Tibial artery (tissue), 4 donors: Measurements from ENCODE around the gene KIF6.
"Not testable (repeated sequence)": the region's sequence is repeated elsewhere in the genome, so short reads cannot be mapped to it uniquely, and the experiment has no call there.

Experiments used
- DNase-seq, 2 donors: peaks; one replicate each; pipeline ENCODE4 v3.0.0-alpha.2; 2019
- H3K27ac ChIP-seq, 2 donors: fragments of 200-600 bp; sonication (generic) in 1 of 2; 1 replicate in 1 of 2; 2 replicates in 1 of 2; pipeline ENCODE4 v1.5.1; 2018 to 2019; ENCODE audit warnings: mild to moderate bottlenecking in 1 of 2
- H3K27me3 ChIP-seq, 2 donors: fragments of 200-600 bp; sonication (generic) in 1 of 2; one replicate each; pipeline versions ENCODE4 v1.5.1 to v1.6.0; 2016 to 2019
- H3K36me3 ChIP-seq, 3 donors: fragments of 200-600 bp; sonication (generic) in 2 of 3; one replicate each; pipeline ENCODE4 v1.5.1; 2016 to 2019; ENCODE audit warnings: mild to moderate bottlenecking in 2 of 3
- H3K4me1 ChIP-seq, 4 donors: fragments of 200-600 bp; sonication (generic) in 2 of 4; 1 replicate in 3 of 4; 2 replicates in 1 of 4; pipeline ENCODE4 v1.5.1; 2016 to 2019
- H3K4me3 ChIP-seq, 2 donors: fragments of 200-600 bp; sonication (generic) in 1 of 2; 1 replicate in 1 of 2; 2 replicates in 1 of 2; pipeline ENCODE4 v1.5.1; 2018 to 2019; ENCODE audit warnings: mild to moderate bottlenecking in 2 of 2
- H3K9me3 ChIP-seq, 3 donors: fragments of 200-600 bp; sonication (generic) in 1 of 3; one replicate each; pipeline ENCODE4 v1.5.1; 2016 to 2019
- intact Hi-C: fragments of 100-400 bp; cut with DNase I; formaldehyde crosslinking; loops from one replicate; pipeline ENCODE4 v1.15.0; 2023; ENCODE audit warnings: low total_unique reads
- TF ChIP-seq, protein P1 (sequence below), 2 experiments: fragments of 200-600 bp in 1 of 2; fragments of 450-650 bp in 1 of 2; IDR thresholded peaks; one replicate each; pipeline ENCODE4 v1.5.1; 2017 to 2019; ENCODE audit warnings: antibody characterized with exemption in 2 of 2, mild to moderate bottlenecking in 1 of 2, moderate library complexity in 1 of 2

KIF6 gene

GRCh38 chr6:39733704-39734103, 8.5 kb upstream of the KIF6 start:
- H3K4me1 ChIP-seq: no peaks in the 10 kb centered on the region
- no peaks in the 10 kb centered on the region for H3K9me3 ChIP-seq
- no peak overlapping the region for H3K4me3 ChIP-seq
- intact Hi-C loops: no loop called here
- H3K27ac ChIP-seq: no peak overlapping the region
- DNase-seq: no peak
- TF ChIP-seq, protein P1, sequence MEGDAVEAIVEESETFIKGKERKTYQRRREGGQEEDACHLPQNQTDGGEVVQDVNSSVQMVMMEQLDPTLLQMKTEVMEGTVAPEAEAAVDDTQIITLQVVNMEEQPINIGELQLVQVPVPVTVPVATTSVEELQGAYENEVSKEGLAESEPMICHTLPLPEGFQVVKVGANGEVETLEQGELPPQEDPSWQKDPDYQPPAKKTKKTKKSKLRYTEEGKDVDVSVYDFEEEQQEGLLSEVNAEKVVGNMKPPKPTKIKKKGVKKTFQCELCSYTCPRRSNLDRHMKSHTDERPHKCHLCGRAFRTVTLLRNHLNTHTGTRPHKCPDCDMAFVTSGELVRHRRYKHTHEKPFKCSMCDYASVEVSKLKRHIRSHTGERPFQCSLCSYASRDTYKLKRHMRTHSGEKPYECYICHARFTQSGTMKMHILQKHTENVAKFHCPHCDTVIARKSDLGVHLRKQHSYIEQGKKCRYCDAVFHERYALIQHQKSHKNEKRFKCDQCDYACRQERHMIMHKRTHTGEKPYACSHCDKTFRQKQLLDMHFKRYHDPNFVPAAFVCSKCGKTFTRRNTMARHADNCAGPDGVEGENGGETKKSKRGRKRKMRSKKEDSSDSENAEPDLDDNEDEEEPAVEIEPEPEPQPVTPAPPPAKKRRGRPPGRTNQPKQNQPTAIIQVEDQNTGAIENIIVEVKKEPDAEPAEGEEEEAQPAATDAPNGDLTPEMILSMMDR (IDR thresholded peaks at IDR 0.05): no peak
- H3K36me3 ChIP-seq: no peaks in the 10 kb centered on the region
- no peaks in the 10 kb centered on the region for H3K27me3 ChIP-seq

- H3K9me3 ChIP-seq: no peaks in the 10 kb centered on the region
- intact Hi-C loops: no loop called here
- no peaks in the 10 kb centered on the region for H3K36me3 ChIP-seq
- H3K4me1 ChIP-seq: no peaks in the 10 kb centered on the region
- no peak overlapping the region for H3K27ac ChIP-seq
- DNase-seq: no peak
- no peak overlapping the region for H3K4me3 ChIP-seq
- TF ChIP-seq, protein P1 (IDR thresholded peaks at IDR 0.05): no peak
- no peaks in the 10 kb centered on the region for H3K27me3 ChIP-seq
Measured at GRCh38 chr6:39731565-39731964, 6.4 kb upstream of the KIF6 start.

DNA sequence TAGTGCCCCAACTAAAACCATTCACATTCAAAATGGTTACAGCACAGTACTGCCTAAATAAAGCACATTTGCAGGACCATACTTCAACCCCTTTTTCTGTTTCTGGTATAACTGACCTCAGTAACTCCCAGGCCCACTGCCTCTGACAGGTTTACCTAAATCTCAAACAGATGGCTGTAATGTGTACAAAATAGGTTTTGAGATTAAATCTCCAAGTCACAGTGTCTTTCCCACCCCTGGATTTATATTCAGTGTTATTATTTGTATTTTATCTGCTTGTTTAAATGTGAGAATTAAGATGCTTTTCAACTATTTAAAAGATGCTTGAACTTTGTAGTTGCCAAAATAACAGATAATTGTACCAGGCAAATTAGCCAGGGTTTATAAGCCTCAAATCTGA, 4.7 kb upstream of the KIF6 start:
- no peak for DNase-seq
- Histone ChIP-seq H3K27ac (no peak overlapping the region), H3K27me3 (no peaks in the 10 kb centered on the region), H3K4me1 (peaks cover 0 to 5% (median 1%) of the 10 kb centered on the region in 4 donors), H3K9me3 (no peaks in the 10 kb centered on the region), H3K36me3 (no peaks in the 10 kb centered on the region), H3K4me3 (no peak overlapping the region)
- intact Hi-C loops: loop anchor here (10.0 kb wide), 1 partner anchor 45 kb away; no protein-coding TSS in a partner anchor
- TF ChIP-seq, protein P1 (IDR thresholded peaks at IDR 0.05): no peak

- intact Hi-C loops: loop anchor here (10.0 kb wide), 1 partner anchor 49 kb away; no protein-coding TSS in a partner anchor
- H3K36me3 ChIP-seq: no peaks in the 10 kb centered on the region
- peak overlapping the region; percentile 67 to 74 for H3K27ac ChIP-seq
- DNase-seq: no peak
- peak overlapping the region; percentile 68 to 98 for H3K4me3 ChIP-seq
- H3K27me3 ChIP-seq: no peaks in the 10 kb centered on the region
- H3K4me1 ChIP-seq: peaks cover 0 to 5% (median 1%) of the 10 kb centered on the region in 4 donors
- TF ChIP-seq, protein P1 (IDR thresholded peaks at IDR 0.05): no peak
- no peaks in the 10 kb centered on the region for H3K9me3 ChIP-seq
Measured at GRCh38 chr6:39725632-39725997, 407 bp upstream of the KIF6 start.

- not testable (repeated sequence) for H3K4me1 ChIP-seq, H3K4me3 ChIP-seq, H3K36me3 ChIP-seq, H3K27ac ChIP-seq, H3K9me3 ChIP-seq, DNase-seq, H3K27me3 ChIP-seq
- intact Hi-C loops: loop anchor here (10.0 kb wide), 1 partner anchor 51 kb away; no protein-coding TSS in a partner anchor
Measured at GRCh38 chr6:39723350-39723749, 1.9 kb downstream of the KIF6 start.

GRCh38 chr6:39714802-39715201, 10.4 kb downstream of the KIF6 start:
- Histone ChIP-seq H3K4me1 (no peaks in the 10 kb centered on the region), H3K27ac (no peak overlapping the region), H3K27me3 (no peaks in the 10 kb centered on the region), H3K4me3 (no peak overlapping the region), H3K9me3 (no peaks in the 10 kb centered on the region), H3K36me3 (no peaks in the 10 kb centered on the region)
- DNase-seq: no peak
- TF ChIP-seq, protein P1 (IDR thresholded peaks at IDR 0.05): no peak
- intact Hi-C loops: no loop called here
